Thyroid gland (tissue), 4 donors: Measurements from ENCODE around the gene STON1.

Experiments used
- POLR2A ChIP-seq, 2 donors: fragments of 450-650 bp; IDR thresholded peaks; one replicate each; pipeline ENCODE4 v1.6.1; 2017; ENCODE audit warnings: antibody characterized with exemption in 2 of 2, mild to moderate bottlenecking in 2 of 2, moderate library complexity in 1 of 2
- TF ChIP-seq, protein P1 (sequence below), 6 experiments: fragments of 200-600 bp in 3 of 6; fragments of 450-650 bp in 3 of 6; sonication (generic) in 3 of 6; IDR thresholded peaks; one replicate each; pipeline ENCODE4 v1.5.1; 2016 to 2019; ENCODE audit warnings: antibody characterized with exemption in 6 of 6, mild to moderate bottlenecking in 2 of 6, inconsistent platforms in 1 of 6, moderate library complexity in 1 of 6

DNA sequence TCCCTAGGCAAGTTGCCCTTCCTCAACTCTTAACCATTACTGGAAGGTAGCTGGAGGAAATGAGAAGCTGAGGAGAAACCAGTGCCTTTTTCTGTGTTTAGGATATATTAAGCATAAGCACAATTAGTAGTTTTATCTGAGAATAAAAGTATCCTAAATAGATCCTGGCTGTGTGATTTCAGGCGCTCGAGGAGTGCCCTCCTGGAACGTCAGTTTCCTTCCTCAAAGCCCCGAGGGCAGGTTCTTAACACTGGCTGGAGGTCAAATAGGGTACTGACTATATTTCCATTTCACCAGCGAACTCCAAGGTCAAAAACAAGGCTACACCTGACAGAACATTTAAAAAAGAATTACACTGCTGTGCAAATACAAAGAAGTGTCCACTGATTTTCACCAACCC is 1.5 kb upstream of the STON1 start:
- TF ChIP-seq, protein P1, sequence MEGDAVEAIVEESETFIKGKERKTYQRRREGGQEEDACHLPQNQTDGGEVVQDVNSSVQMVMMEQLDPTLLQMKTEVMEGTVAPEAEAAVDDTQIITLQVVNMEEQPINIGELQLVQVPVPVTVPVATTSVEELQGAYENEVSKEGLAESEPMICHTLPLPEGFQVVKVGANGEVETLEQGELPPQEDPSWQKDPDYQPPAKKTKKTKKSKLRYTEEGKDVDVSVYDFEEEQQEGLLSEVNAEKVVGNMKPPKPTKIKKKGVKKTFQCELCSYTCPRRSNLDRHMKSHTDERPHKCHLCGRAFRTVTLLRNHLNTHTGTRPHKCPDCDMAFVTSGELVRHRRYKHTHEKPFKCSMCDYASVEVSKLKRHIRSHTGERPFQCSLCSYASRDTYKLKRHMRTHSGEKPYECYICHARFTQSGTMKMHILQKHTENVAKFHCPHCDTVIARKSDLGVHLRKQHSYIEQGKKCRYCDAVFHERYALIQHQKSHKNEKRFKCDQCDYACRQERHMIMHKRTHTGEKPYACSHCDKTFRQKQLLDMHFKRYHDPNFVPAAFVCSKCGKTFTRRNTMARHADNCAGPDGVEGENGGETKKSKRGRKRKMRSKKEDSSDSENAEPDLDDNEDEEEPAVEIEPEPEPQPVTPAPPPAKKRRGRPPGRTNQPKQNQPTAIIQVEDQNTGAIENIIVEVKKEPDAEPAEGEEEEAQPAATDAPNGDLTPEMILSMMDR (IDR thresholded peaks at IDR 0.05) = no peak
- no peak for TF ChIP-seq POLR2A (IDR thresholded peaks at IDR 0.05)
